ENCODE measurements around the gene ZNF26. TPM values are rescaled to one million over a fixed set of nuclear protein-coding genes. Genes with fewer than 3 reads are reported as not detected.

ZNF26 gene
- total and polyA plus RNA-seq, 10 of the 15 experiments (the other 5 are each of a cell fraction or from before 2014, with no cell fraction given): 1.00 to 17.1 (median 10.5) TPM

DNA sequence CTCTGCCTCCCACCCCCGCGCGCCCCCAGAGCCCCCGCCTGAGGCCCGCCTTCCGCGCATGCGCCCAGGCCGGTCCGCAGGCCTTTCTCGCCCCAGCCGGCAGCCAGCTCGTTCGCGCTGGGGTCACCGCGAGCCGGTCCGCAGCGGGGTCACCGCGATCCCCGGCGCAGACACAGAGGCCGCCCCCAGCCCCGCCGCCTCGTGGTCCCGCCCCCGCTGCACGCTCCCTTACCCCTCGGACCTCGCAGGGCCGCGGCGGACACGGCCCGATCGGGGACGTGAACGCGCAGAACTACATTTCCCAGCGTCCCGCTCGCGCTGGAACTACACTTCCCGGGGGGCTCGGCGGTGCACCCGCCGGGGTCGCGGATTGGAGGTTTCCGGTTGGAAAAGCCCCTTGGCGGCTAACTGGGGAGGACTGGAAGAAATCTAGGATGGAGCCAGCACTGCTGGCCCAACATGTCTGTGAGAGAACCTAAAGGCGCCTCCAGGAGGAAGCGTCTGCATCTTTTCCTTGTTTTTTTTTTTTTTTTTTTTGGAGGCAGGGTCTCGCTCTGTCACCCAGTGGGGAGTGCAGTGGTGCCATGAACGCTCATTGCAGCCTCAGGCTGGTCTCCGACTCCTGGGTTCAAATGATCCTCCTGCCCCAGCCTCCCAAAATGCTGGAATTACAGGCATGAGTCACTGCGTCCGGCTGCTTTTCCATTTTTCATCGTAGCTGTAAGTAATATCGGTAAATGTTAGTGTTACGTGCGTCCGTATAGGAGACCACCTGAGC lies 30.0 kb upstream of the ZNF26 start, which contains the start of gene ZNF605 (continued):
- TF ChIP-seq, protein P1, sequence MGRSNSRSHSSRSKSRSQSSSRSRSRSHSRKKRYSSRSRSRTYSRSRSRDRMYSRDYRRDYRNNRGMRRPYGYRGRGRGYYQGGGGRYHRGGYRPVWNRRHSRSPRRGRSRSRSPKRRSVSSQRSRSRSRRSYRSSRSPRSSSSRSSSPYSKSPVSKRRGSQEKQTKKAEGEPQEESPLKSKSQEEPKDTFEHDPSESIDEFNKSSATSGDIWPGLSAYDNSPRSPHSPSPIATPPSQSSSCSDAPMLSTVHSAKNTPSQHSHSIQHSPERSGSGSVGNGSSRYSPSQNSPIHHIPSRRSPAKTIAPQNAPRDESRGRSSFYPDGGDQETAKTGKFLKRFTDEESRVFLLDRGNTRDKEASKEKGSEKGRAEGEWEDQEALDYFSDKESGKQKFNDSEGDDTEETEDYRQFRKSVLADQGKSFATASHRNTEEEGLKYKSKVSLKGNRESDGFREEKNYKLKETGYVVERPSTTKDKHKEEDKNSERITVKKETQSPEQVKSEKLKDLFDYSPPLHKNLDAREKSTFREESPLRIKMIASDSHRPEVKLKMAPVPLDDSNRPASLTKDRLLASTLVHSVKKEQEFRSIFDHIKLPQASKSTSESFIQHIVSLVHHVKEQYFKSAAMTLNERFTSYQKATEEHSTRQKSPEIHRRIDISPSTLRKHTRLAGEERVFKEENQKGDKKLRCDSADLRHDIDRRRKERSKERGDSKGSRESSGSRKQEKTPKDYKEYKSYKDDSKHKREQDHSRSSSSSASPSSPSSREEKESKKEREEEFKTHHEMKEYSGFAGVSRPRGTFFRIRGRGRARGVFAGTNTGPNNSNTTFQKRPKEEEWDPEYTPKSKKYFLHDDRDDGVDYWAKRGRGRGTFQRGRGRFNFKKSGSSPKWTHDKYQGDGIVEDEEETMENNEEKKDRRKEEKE (IDR thresholded peaks at IDR 0.05): no peak
- TF ChIP-seq, protein P2, sequence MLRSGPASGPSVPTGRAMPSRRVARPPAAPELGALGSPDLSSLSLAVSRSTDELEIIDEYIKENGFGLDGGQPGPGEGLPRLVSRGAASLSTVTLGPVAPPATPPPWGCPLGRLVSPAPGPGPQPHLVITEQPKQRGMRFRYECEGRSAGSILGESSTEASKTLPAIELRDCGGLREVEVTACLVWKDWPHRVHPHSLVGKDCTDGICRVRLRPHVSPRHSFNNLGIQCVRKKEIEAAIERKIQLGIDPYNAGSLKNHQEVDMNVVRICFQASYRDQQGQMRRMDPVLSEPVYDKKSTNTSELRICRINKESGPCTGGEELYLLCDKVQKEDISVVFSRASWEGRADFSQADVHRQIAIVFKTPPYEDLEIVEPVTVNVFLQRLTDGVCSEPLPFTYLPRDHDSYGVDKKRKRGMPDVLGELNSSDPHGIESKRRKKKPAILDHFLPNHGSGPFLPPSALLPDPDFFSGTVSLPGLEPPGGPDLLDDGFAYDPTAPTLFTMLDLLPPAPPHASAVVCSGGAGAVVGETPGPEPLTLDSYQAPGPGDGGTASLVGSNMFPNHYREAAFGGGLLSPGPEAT (IDR thresholded peaks at IDR 0.05; ENCODE audit: low read depth): peak; percentile 87
- TF ChIP-seq, protein P3, sequence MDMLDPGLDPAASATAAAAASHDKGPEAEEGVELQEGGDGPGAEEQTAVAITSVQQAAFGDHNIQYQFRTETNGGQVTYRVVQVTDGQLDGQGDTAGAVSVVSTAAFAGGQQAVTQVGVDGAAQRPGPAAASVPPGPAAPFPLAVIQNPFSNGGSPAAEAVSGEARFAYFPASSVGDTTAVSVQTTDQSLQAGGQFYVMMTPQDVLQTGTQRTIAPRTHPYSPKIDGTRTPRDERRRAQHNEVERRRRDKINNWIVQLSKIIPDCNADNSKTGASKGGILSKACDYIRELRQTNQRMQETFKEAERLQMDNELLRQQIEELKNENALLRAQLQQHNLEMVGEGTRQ (IDR thresholded peaks at IDR 0.05; ENCODE audit: borderline replicate concordance, low read depth, low read length): no peak
- TF ChIP-seq RAD51 (IDR thresholded peaks at IDR 0.05): no peak
- TF ChIP-seq, protein P4, sequence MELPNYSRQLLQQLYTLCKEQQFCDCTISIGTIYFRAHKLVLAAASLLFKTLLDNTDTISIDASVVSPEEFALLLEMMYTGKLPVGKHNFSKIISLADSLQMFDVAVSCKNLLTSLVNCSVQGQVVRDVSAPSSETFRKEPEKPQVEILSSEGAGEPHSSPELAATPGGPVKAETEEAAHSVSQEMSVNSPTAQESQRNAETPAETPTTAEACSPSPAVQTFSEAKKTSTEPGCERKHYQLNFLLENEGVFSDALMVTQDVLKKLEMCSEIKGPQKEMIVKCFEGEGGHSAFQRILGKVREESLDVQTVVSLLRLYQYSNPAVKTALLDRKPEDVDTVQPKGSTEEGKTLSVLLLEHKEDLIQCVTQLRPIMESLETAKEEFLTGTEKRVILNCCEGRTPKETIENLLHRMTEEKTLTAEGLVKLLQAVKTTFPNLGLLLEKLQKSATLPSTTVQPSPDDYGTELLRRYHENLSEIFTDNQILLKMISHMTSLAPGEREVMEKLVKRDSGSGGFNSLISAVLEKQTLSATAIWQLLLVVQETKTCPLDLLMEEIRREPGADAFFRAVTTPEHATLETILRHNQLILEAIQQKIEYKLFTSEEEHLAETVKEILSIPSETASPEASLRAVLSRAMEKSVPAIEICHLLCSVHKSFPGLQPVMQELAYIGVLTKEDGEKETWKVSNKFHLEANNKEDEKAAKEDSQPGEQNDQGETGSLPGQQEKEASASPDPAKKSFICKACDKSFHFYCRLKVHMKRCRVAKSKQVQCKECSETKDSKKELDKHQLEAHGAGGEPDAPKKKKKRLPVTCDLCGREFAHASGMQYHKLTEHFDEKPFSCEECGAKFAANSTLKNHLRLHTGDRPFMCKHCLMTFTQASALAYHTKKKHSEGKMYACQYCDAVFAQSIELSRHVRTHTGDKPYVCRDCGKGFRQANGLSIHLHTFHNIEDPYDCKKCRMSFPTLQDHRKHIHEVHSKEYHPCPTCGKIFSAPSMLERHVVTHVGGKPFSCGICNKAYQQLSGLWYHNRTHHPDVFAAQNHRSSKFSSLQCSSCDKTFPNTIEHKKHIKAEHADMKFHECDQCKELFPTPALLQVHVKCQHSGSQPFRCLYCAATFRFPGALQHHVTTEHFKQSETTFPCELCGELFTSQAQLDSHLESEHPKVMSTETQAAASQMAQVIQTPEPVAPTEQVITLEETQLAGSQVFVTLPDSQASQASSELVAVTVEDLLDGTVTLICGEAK (IDR thresholded peaks at IDR 0.05; ENCODE audit: borderline replicate concordance): peak; percentile 80
- TF ChIP-seq, protein P5, sequence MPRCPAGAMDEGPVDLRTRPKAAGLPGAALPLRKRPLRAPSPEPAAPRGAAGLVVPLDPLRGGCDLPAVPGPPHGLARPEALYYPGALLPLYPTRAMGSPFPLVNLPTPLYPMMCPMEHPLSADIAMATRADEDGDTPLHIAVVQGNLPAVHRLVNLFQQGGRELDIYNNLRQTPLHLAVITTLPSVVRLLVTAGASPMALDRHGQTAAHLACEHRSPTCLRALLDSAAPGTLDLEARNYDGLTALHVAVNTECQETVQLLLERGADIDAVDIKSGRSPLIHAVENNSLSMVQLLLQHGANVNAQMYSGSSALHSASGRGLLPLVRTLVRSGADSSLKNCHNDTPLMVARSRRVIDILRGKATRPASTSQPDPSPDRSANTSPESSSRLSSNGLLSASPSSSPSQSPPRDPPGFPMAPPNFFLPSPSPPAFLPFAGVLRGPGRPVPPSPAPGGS (IDR thresholded peaks at IDR 0.05; ENCODE audit: borderline replicate concordance, insufficient read depth, low read depth, low read length, poor library complexity, severe bottlenecking): no peak
- TF ChIP-seq TCF3 (IDR thresholded peaks at IDR 0.05; ENCODE audit: borderline replicate concordance, insufficient read depth, low read depth, low read length): no peak
- TF ChIP-seq, protein P6, sequence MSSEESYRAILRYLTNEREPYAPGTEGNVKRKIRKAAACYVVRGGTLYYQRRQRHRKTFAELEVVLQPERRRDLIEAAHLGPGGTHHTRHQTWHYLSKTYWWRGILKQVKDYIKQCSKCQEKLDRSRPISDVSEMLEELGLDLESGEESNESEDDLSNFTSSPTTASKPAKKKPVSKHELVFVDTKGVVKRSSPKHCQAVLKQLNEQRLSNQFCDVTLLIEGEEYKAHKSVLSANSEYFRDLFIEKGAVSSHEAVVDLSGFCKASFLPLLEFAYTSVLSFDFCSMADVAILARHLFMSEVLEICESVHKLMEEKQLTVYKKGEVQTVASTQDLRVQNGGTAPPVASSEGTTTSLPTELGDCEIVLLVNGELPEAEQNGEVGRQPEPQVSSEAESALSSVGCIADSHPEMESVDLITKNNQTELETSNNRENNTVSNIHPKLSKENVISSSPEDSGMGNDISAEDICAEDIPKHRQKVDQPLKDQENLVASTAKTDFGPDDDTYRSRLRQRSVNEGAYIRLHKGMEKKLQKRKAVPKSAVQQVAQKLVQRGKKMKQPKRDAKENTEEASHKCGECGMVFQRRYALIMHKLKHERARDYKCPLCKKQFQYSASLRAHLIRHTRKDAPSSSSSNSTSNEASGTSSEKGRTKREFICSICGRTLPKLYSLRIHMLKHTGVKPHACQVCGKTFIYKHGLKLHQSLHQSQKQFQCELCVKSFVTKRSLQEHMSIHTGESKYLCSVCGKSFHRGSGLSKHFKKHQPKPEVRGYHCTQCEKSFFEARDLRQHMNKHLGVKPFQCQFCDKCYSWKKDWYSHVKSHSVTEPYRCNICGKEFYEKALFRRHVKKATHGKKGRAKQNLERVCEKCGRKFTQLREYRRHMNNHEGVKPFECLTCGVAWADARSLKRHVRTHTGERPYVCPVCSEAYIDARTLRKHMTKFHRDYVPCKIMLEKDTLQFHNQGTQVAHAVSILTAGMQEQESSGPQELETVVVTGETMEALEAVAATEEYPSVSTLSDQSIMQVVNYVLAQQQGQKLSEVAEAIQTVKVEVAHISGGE (CRISPR knock-in tag; IDR thresholded peaks at IDR 0.05): no peak
- TF ChIP-seq, protein P7, sequence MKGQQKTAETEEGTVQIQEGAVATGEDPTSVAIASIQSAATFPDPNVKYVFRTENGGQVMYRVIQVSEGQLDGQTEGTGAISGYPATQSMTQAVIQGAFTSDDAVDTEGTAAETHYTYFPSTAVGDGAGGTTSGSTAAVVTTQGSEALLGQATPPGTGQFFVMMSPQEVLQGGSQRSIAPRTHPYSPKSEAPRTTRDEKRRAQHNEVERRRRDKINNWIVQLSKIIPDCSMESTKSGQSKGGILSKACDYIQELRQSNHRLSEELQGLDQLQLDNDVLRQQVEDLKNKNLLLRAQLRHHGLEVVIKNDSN (IDR thresholded peaks at IDR 0.05; ENCODE audit: borderline replicate concordance, extremely low read length, insufficient read depth, low read depth, low read length): no peak
